GM19452 (cell line): ENCODE results near the gene RHOU.

Source experiments
- ATAC-seq: cut with Tn5 transposase; IDR thresholded peaks from one replicate; pipeline ENCODE4 v1.9.1; 2021; ENCODE audit not compliant: unreplicated experiment

RHOU gene

GRCh38 chr1:228782662-228783417 is 47.6 kb downstream of the RHOU start:
- no peak for ATAC-seq

- ATAC-seq, result no peak
Measured at GRCh38 chr1:228783418-228784040, 48.2 kb downstream of the RHOU start.

- ATAC-seq, result no peak
Measured at GRCh38 chr1:228784181-228784580, 48.9 kb downstream of the RHOU start.

GRCh38 chr1:228785366-228786330 is 50.4 kb downstream of the RHOU start:
- no peak for ATAC-seq

- no peak for ATAC-seq
Measured at GRCh38 chr1:228786361-228787129, 51.3 kb downstream of the RHOU start.

GRCh38 chr1:228791791-228792190 is 56.5 kb downstream of the RHOU start:
- no peak for ATAC-seq

GRCh38 chr1:228792601-228793000 is 57.3 kb downstream of the RHOU start:
- ATAC-seq, result no peak

GRCh38 chr1:228793032-228793431 is 57.8 kb downstream of the RHOU start:
- no peak for ATAC-seq

GRCh38 chr1:228794173-228794572 is 58.9 kb downstream of the RHOU start:
- peak; percentile 73 for ATAC-seq

- ATAC-seq, result peak; percentile 51
Measured at GRCh38 chr1:228794810-228795209, 59.5 kb downstream of the RHOU start.

- ATAC-seq, result no peak
Measured at GRCh38 chr1:228795596-228795995, 60.3 kb downstream of the RHOU start.
